ENCODE results near the gene CNKSR2.

DNA sequence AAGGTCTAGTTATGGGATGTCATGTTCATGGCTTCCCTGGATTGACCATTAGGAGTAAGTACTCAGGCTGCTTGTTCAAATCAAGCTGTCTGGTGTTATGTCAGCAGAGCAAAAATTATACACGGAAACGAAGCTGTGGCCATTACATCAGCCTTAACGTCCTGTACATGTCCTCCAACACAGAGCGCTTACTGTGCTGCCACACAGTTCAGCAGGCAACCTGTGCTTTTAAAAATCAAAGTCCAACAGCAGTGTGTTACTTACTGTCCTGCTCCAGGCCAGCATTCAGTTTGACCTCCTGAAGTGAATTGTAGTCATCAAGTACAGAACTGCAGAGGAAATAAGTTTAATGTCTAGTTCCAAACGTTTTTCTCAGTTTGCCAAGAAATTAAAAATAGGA, 237.9 kb downstream of the CNKSR2 start:
- no peak for TF ChIP-seq NFYB (CRISPR knock-in tag; conservative IDR thresholded peaks at IDR 0.05; ENCODE audit: low read depth)
- TF ChIP-seq, protein P1, sequence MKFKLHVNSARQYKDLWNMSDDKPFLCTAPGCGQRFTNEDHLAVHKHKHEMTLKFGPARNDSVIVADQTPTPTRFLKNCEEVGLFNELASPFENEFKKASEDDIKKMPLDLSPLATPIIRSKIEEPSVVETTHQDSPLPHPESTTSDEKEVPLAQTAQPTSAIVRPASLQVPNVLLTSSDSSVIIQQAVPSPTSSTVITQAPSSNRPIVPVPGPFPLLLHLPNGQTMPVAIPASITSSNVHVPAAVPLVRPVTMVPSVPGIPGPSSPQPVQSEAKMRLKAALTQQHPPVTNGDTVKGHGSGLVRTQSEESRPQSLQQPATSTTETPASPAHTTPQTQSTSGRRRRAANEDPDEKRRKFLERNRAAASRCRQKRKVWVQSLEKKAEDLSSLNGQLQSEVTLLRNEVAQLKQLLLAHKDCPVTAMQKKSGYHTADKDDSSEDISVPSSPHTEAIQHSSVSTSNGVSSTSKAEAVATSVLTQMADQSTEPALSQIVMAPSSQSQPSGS (CRISPR knock-in tag; IDR thresholded peaks at IDR 0.05; ENCODE audit: borderline replicate concordance, low read depth) = no peak
- TF ChIP-seq, protein P2, sequence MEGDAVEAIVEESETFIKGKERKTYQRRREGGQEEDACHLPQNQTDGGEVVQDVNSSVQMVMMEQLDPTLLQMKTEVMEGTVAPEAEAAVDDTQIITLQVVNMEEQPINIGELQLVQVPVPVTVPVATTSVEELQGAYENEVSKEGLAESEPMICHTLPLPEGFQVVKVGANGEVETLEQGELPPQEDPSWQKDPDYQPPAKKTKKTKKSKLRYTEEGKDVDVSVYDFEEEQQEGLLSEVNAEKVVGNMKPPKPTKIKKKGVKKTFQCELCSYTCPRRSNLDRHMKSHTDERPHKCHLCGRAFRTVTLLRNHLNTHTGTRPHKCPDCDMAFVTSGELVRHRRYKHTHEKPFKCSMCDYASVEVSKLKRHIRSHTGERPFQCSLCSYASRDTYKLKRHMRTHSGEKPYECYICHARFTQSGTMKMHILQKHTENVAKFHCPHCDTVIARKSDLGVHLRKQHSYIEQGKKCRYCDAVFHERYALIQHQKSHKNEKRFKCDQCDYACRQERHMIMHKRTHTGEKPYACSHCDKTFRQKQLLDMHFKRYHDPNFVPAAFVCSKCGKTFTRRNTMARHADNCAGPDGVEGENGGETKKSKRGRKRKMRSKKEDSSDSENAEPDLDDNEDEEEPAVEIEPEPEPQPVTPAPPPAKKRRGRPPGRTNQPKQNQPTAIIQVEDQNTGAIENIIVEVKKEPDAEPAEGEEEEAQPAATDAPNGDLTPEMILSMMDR (IDR thresholded peaks at IDR 0.05) = no peak
- TF ChIP-seq, protein P3, sequence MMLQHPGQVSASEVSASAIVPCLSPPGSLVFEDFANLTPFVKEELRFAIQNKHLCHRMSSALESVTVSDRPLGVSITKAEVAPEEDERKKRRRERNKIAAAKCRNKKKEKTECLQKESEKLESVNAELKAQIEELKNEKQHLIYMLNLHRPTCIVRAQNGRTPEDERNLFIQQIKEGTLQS (CRISPR knock-in tag; conservative IDR thresholded peaks at IDR 0.05) = no peak
- TF ChIP-seq, protein P4, sequence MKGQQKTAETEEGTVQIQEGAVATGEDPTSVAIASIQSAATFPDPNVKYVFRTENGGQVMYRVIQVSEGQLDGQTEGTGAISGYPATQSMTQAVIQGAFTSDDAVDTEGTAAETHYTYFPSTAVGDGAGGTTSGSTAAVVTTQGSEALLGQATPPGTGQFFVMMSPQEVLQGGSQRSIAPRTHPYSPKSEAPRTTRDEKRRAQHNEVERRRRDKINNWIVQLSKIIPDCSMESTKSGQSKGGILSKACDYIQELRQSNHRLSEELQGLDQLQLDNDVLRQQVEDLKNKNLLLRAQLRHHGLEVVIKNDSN (CRISPR knock-in tag; IDR thresholded peaks at IDR 0.05) = no peak

Measured in WTC11 (cell line).